ENCODE data around the gene ZNF189.

Gene ZNF189

GRCh38 chr9:101417977-101418376 is 19.3 kb downstream of the ZNF189 start:
- no peak for DNase-seq

GRCh38 chr9:101418518-101419430 is 20.1 kb downstream of the ZNF189 start:
- DNase-seq = no peak

- no peak for DNase-seq
Observed at GRCh38 chr9:101419863-101420262, 21.2 kb downstream of the ZNF189 start.

- no peak for DNase-seq
Observed at GRCh38 chr9:101421653-101422065, 23.0 kb downstream of the ZNF189 start.

- no peak for DNase-seq
Observed at GRCh38 chr9:101427358-101427757, 28.7 kb downstream of the ZNF189 start.

- no peak for DNase-seq
Observed at GRCh38 chr9:101427957-101428655, 29.5 kb downstream of the ZNF189 start.

- no peak for DNase-seq
Observed at GRCh38 chr9:101428909-101429308, 30.3 kb downstream of the ZNF189 start.

GRCh38 chr9:101429736-101430135 is 31.1 kb downstream of the ZNF189 start:
- no peak for DNase-seq

- DNase-seq = no peak
Observed at GRCh38 chr9:101432171-101432570, 33.5 kb downstream of the ZNF189 start.

GRCh38 chr9:101432740-101433139 is 34.1 kb downstream of the ZNF189 start:
- DNase-seq = no peak

GRCh38 chr9:101433229-101433628 is 34.6 kb downstream of the ZNF189 start:
- no peak for DNase-seq

- no peak for DNase-seq
Observed at GRCh38 chr9:101434998-101435397, 36.3 kb downstream of the ZNF189 start.

GRCh38 chr9:101435601-101436079 is 37.0 kb downstream of the ZNF189 start, which contains the start of gene ALDOB:
Gene ALDOB (minus strand): TSS chr9:101435774. CDS start chr9:101430887, 4,887 bp downstream.
- DNase-seq = no peak

GRCh38 chr9:101437806-101438232 is 39.2 kb downstream of the ZNF189 start:
- no peak for DNase-seq

- DNase-seq = no peak
Observed at GRCh38 chr9:101438523-101438922, 39.9 kb downstream of the ZNF189 start.

GRCh38 chr9:101440714-101441230 is 42.1 kb downstream of the ZNF189 start:
- no peak for DNase-seq

- no peak for DNase-seq
Observed at GRCh38 chr9:101442318-101442717, 43.7 kb downstream of the ZNF189 start.

GRCh38 chr9:101442736-101443135 is 44.1 kb downstream of the ZNF189 start:
- no peak for DNase-seq

- peak in 17 of 56 donors; percentile 2 to 36 (median 10) for DNase-seq
Observed at GRCh38 chr9:101443364-101443771, 44.7 kb downstream of the ZNF189 start.

GRCh38 chr9:101445353-101446029 is 46.8 kb downstream of the ZNF189 start:
- peak in 1 of 56 donors; percentile 1 for DNase-seq

- DNase-seq = no peak
Observed at GRCh38 chr9:101446732-101447131, 48.1 kb downstream of the ZNF189 start.

All from nucleus accumbens (tissue), 56 donors.